ENCODE data around the gene PHB1.

PHB1 gene

DNA sequence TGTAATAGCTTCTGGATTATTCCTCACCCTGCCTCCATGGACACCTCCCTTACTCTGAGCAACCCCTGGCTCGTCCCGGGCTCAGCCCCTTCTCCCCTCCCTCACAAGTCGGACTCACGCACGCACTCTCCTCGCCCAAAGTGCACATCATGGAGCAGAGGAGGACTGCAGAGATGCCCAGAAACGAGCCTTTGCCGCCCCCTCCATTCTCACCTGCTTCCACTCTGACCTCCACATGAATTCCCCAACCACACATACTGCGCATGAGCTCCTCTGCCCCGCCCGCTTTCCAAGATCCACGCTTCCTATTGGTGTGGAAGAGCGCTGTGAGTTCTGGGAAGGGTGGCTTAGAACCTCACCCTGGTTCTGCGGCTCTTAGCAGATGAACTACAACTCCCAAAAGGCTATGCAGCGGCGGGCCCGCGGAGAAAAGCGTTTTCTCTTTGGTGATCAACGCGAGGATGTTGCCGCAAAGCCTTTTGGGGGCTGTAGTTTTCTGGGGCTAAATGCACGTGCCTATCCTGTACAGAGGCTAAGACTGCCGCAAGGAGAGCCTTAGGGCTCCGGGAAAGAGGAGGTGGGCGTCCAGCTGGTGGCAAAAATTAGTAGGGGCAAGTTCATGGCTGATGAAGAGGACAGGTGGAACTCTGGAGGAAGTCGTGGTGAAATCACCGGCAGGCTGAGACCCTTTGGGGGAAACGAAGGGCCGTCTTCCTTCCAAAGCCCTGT lies at the start of gene PHB1:
PHB1 (minus strand) TSS at position 261 of the 729 bp plus-strand sequence. CDS start 1,618 bp downstream, outside the sequence.
- DNase-seq: peak; percentile 96

DNA sequence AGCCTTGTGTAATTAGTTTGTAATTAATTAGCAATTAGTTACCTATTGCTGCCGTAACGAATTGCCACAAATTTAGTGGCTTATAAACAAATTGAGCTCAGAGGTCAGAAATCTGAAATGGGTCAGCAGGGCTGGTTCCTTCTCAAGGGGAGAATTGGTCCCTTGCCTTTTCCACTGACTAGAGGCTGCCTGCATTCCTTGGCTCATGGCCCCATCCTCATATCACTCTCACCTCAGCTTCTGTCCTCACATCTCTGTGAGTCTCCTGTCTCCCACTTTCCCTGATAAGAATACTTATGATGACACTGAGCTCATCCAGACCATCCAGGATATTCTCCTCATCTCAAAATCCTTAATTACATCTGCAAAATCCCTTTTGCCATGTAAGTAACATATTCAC lies 49.4 kb upstream of the PHB1 start:
- DNase-seq: no peak

DNA sequence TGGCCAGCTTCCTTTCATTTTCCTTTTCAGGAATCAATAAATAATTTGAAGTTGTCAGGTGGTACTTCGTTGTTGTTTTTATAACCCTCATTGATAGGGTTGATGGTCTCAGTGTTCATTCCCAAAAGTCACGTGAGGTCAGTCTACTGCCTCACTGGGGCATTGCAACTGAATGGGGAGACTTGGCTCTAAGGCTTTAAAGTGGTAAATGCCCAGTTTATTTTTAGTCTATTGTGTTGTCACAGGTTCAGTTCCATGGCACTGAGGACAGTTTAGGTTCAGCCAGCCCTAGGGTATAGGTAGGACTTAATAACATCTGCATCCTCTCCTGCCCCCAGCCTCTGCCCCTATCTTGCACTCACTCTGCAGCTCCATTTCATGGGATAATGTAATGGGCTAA lies 46.9 kb upstream of the PHB1 start:
- no peak for DNase-seq

DNA sequence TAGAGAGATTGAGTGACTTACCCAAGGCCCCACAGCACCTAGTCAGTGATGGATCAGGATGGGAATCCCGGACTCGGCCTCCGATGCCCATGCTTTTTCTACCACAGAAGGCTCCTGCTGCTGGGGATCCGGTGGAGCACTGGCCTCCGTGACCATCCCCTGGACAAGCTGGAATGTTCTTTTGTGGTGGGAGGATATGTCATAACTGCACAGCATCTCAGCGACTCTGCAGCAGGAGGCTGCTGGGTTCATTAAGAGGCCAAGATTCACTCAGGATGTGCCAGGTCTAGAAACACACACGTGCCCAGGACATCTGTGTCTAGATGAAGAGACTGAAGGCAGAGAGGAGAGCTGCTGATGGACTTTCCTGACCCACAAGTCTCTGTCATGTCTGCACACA lies 45.7 kb upstream of the PHB1 start:
- no peak for DNase-seq

DNA sequence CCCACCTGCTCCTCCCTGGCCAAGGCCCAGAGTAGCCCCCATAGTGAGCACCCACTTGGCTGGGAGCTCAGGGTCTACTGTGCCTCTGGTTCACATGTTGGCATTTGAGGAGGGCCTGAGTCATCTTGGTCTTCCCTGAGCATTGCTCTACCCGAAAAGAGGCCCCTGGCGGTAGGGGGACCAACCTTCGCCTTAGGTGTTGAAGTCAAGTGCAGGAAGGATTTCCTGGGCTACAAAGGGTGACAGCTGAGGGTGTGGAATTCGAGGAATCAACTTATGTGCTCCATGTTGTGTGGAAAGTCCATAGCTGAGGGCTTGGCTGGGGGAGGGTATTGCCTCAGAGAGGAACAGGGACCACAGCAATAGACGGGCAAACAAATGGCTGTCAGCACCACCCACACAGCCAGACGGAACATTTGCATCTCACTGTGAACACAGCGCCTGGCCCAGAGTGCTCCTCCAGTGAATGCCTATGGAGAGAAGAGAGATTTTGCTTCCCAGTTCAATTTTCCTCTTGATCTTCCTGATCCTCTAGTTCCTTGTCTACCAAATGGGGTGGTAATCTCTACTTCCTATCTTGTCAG lies 44.8 kb upstream of the PHB1 start:
- DNase-seq: no peak

DNA sequence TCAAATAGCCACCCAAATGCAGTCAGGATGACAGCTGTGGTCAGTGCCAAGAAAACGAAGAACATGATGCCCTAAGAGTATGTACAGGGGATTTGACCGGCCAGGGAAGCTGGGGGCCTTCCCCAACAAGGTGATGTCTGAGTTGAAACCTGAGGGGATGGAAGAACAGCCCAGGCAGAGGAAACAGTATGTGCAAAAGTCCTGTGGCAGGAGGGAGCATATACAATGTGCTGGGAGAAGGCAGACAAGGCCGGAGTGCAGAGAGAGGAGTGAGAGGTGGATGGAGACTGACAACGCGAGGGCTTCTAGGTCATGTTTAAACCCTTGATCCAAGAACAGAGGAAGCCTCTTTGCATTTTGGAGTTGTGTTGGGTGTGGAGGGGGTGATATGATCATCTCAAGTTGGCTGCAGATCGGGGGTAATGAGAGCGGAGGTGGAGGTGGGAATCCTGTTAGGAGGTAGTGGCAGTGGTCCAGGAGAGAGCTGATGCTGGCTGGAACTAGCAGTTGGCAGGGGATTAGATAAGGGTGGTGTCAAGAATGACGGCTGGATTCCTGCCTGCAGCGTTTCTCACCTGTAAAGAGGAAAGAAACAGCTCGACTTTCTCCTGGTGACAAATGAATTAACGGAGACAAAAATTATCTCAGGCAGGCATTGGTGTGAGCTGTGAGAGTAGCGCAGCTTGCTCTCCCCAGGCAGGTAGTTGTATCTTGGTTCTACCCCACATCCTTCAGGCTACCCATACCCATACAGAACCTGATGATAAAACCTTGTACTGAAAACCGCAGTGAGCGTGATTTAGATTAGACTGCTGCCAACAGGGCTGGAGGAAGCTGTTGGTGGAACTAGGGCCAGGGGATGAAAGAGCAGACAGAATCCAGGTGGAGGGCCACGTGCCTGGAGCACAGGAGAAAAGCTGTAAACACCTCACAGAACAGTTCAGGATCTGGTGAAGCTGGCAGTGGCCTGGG lies 43.2 kb upstream of the PHB1 start:
- no peak for DNase-seq

DNA sequence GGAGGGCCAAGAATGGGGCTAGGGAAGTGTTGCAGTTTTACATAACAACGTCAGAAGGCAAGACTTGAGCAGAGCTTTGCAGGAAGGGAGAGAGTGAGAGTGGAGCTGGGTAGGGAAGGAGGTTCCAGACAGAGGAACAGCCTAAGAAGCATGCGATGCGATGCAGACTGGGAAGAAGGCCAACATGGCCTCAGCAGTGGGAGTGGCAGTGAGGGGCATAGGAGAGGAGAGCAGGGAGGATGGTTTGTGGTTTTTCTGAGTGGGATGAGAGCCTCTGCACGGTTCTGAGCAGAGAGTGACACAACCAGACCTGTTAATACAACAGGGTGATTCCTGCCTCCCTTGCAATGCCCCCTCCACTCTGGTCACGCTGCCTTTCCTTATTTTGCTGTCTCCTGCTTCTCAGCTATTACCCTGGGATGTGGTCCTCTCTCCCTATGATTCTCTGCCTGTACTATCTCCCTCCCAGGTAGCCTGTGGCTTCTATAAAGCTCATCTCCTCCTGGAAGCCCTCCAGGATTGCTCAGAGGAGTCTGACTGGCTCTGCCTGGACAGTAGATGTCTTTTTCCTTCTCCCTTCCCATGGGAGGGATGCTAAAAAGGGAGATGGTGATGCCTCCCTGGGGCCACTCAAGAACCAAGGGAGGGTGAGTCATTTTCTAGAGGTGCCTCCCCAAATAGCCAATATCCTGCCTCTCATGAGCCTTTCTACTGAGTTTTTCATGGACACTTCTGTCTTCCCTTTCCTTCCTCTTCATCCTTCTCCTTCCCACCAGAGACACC lies 41.7 kb upstream of the PHB1 start:
- no peak for DNase-seq

DNA sequence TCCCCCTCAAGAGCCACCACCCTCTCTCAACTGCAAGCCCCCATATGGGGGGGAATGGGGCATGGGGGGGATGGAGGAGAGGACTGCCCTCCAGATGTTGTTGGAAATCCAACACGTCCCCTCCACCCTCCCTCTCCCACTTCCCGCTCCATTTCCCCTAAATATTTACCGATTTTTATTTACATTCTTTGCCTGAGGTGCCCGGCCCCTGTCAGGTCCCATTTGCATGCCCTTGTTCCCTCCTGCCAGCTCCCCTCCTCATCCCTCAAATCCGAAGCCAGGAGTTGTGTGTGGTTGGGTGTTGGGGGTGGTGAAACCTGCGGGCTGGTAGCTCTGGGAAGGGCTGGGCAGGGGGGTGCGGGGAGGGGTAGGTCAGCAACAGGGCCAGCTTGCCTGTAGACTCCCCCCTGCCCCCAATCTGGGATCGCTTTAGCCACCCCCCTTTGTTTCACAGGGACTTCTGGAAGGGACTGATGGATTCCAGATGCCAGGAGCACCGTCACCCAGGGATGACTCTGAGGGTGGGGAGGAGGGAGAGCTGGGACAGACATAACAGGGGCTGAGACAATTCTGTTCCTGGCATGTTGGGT lies 40.7 kb upstream of the PHB1 start:
- no peak for DNase-seq

DNA sequence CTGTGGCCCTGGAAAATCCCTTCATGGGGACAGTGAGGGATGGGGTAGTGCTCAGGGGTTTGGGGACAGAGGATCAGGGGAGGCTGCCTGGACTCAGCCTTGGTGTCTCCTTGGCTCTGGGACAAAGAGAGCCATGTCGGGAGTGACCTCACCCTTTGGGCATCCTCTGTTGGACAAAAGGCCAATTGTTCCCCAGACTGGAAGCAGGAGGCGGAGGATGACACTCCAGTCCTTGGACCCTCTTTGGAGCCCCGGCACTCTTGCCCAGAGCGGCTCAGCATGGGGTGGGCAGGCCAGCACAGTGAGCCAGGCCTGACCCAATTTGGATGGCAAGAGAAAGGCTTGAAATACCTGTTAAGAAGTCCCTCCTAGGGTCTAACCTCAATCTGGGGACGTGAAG lies 39.4 kb upstream of the PHB1 start:
- no peak for DNase-seq

DNA sequence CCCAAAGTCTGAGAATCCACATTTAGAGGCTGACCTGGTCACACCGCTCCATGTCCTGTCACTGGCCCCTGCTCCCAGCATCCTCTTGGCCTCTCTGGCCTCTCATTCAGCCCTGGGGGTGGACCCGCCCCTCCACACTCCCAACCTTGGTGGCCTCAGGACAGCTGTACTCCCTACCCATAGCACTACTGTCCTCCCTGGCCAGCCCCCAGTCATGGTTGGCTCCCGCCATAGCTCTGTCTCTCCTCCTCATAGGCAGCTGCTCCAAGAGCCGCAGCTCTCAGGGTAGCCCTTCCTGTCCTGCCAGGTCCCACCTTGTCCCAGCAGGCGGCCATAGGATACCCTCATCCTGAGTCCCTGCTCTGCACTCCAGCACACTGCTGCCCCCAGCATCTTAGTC lies 38.0 kb upstream of the PHB1 start:
- no peak for DNase-seq

DNA sequence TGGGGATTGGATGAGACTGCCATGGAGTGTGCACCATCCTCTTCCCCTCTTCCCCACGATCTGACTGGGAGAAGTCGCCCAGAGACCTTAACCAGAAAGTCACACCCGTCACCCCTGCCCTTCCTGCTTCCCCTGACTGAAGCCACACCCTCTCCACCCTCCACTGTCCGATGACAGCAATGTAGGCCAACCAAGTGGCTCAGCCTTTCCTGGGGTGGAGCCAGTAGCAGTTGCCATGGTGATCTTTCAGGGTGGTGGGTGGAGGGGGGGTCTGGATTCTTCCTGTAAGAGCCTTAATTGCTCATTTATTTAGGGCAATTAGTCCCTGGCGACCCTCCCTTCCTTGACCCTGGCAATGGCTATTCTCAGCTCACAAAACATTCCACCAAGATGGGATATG lies 37.5 kb upstream of the PHB1 start:
- no peak for DNase-seq

DNA sequence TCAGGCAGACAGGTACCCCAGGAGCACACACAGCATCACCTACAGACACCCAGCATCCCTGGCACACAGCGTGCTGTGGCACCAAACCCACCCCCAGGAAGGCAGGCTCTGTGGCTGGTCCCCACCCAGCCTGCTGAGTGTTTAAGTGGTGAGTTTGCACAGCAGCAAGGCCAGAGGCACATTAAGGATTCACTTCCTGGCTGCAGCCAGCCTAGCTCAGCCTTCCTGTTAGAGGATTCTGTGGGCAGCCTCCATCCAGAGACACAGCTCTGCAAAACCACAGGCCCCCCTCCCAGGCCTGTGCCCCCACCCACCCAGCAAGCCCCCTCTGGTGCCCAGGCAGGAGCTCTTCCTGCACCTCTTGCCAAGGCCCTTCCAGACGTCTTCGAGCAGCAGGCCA lies 36.1 kb upstream of the PHB1 start:
- no peak for DNase-seq

DNA sequence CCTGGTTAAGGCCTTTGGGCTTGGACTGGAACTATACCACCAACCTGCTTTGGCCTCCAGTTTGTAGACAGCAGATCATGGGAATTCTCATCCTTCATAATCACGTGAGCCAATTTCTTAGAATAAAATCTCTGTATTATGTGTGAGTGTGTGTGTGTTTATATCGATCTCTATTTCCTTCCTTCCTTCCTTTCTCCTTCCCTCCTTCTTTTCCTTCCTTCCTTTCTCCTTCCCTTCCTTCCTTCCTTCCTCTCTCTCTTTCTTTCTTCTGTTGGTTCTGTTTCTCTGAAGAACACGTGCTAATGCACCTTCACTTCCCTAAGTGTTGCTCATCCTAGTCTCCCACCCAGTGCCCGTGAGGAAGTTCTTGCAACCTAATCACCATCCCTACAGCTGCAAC lies 35.5 kb upstream of the PHB1 start:
- DNase-seq: no peak

DNA sequence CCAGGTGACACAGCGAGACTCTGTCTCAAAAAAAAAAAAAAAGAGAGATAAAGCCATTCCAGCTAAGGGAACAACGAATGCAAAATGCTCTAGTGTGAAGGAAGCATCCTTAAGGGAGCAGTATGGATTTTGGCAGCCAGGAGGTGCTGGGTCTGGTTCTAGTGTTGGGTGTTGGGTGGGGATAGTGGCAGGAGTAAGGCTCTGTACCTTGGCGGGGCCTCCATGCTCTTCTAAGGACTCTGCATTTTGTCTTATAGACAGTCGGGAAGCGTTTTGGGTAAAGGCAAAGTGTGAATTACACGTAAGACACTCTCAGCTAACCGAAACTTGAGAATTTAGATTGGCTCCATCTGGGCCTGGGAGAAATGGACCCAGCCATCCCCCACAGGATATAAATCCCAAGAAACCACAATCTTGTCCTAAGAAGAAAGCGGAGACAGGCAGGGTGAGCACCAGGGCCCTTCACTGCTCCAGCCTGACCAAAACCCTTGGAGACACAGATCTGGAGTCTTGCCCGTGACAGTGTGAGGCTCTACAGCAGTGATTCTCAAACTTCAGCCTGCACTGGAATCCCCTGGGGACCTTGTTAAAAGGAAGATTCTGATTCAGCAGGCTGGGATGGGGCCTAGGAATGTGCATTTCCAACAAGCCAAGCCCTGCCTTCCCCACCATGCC lies 33.1 kb upstream of the PHB1 start:
- no peak for DNase-seq

DNA sequence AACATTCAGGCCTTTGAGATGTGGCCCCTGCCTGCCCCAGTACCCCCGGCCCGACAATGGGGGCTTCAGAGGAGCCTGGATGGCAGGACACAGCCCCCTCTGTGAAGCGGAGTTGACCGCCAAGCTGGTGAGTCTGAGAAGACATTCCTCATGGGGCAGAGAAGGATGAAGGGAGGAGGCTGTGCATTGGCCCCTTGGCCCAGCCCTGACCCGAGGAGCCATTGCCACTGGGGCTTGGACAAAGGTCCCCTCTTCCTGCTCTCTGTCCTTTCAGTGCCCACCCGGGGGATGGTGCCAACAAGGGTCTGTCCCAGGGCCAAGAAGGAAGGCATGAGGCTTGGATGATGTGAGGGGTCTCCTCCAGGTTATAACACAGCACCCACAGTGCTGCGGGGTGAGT lies 30.9 kb upstream of the PHB1 start:
- DNase-seq: no peak

DNA sequence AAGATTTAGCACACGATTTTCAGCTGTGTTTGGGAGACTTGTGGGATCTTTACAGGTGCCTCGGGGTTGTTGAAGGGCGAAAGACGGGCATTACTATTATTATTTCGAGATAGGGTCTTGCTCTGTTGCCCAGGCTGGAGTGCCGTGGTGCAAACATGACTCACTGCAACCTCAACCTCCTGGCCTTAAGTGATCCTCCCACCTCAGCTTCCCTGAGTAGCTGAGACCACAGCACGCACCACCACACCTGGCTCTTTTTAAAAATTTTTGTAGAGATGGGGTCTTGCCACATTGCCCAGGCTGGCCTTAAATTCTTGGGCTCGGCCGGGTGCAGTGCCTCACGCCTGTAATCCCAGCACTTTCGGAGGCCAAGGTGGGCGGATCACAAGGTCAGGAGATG lies 29.7 kb upstream of the PHB1 start:
- DNase-seq: no peak

DNA sequence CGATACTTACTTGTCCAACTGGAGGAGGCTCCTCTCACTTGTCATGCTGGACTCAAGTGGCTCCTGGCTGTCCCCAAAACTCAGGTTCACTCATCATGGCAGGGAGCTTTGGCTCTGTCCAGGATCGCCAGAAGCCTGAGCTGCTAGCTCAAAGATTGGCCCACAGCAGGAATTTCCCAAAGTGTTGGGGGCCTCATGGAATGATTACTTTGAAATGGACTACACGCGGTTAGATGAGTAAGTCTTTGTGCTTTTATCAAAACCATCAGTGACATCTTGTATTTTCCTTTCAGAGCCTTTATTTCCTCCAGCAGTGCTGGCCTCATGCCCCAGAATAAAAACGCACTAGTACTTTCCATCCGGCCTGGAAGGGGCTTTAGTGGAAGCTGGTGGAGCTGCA lies 29.2 kb upstream of the PHB1 start:
- DNase-seq: no peak

DNA sequence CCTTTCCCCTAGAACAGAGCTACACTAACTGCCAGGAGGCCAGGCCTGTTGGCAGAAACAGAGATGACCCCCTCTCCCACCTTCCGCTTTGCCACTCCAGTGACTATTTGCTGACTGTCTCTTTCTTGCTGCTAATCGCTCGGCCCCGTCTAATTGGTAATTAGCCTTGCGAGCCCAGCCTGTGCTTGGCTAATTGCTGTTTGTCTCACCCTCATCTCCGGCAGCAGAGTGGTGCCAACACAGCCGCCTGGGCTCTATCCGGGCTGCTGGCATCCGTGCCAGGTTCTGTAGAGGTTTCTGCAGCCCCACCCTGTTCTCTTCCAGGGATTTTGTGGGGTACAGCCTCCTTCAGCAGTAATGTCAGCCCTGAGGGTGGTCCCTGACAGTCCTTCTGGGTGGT lies 27.4 kb upstream of the PHB1 start:
- DNase-seq: no peak

DNA sequence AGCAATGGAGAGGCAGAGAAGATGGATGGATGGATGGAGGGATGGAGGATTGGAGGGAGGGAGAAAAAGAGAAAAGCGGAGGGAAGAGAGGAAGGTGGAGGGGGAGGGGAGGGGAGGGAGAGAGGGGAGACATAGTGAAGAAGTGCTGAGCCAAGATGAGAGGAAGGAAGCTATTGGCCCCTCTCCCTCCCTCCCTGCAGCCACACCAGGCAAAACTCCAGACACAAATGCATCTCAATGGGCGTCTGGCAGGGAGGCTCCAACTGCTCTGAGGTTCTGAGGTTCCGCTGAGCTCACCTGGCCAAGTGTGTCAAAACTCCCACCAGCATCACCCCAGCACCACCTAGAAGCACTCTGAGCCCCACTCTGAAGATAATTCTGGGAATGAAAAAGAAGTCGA lies 26.9 kb upstream of the PHB1 start:
- no peak for DNase-seq

DNA sequence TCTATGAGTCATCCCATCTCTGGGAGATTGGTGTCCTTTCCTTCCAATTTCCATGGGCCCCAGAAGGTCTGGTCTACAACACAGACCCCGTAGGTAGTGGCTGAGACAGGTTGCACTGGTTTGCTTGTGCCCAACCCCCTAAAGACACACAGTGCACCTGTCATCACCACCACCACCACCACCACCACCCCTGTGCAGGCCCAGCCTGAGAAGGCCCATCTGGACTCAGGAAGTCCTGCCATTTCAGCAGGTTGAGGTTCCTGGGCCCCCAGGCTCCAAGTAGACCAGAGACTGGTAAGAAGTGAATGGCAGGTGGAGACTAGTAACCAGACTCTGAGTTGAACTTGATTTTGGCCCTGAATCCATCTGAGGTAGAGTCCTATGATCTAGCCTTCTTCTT lies 25.9 kb upstream of the PHB1 start:
- DNase-seq: no peak

DNA sequence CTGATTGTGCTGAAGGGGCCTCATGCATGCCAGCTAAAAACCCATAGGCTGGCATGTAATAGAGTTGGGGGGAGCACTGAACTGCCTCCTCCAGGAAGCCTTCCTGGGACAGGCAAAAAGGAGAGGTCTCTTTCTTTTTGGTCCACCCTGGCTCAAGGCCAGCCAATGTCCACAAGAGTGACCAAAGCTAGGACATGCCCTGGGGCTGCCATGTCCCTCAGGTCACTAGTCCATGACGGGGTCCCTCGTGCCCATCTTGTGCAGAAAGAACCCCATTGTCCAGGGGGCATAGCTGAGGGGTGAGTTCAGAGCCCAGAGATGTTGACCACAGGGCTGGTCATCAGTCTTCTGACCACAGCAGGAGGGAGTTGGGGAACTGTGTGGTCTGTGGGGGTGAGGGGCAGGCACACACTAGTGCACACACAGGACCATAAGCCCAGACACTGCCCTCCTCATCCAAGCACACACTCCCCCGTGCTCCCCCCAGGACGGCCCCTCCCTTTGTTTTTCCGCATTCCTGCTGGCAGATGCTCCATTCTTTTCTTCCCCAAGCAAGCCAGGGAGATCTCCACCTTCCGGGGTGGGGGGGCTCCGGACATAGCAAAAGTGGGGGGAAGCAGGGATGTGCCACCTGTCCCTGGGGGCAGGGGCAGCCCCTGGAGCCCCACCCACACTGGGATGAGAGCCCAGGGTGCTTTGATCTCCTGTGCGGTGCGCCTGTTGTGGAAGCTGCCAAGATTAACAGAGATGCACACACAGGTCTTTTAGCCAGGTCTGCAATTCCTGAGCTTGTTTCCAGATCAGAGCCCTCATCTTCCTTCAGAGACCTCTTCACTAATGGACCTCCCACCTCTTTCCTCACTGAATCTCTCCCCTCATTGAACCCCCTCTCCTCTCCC lies 25.2 kb upstream of the PHB1 start:
- DNase-seq: no peak
